Type B pancreatic cell (in vitro differentiated cells): Measurements from ENCODE around the gene GRIN2D. TPM values are rescaled to one million over a fixed set of nuclear protein-coding genes. Genes with fewer than 3 reads are reported as not detected.

Experiments used
- DNase-seq: peaks from one replicate; pipeline ENCODE4 v3.0.0; 2021; ENCODE audit warnings: mixed read lengths; ENCODE audit not compliant: unreplicated experiment; ENCODE audit errors: extremely low spot score
- H3K27ac Mint-ChIP-seq: 2 replicates; pipeline ENCODE4 v1.8.0; 2021; ENCODE audit warnings: mild to moderate bottlenecking, mixed read lengths
- H3K27me3 Mint-ChIP-seq: 2 replicates; pipeline ENCODE4 v1.8.0; 2021; ENCODE audit warnings: mixed read lengths
- H3K36me3 Mint-ChIP-seq: 2 replicates; pipeline ENCODE4 v1.8.0; 2021; ENCODE audit warnings: mixed read lengths
- H3K4me1 Mint-ChIP-seq: one replicate; pipeline ENCODE4 v1.8.0; 2021; ENCODE audit warnings: mixed read lengths; ENCODE audit not compliant: unreplicated experiment
- H3K4me3 Mint-ChIP-seq: 2 replicates; pipeline ENCODE4 v1.8.0; 2021; ENCODE audit warnings: mild to moderate bottlenecking, mixed read lengths
- H3K9me3 Mint-ChIP-seq: 2 replicates; pipeline ENCODE4 v1.8.0; 2021; ENCODE audit warnings: mixed read lengths
- total RNA-seq: library from RNA; stranded (reverse); gene quantifications from 2 replicates; pipeline ENCODE4 v1.2.1, GENCODE V29; 2021; ENCODE audit warnings: low replicate concordance
- TF ChIP-seq, protein P1 (sequence below): fragments of 200-600 bp; sonication (generic); conservative IDR thresholded peaks from 2 replicates; pipeline ENCODE4 v1.5.0; 2021; ENCODE audit warnings: antibody characterized with exemption, mild to moderate bottlenecking

GRIN2D gene
- total RNA-seq, 1 donor from 2014 or later: 0.58 TPM

- Mint-ChIP-seq H3K9me3 (no peaks in the 10 kb centered on the region), H3K36me3 (no peaks in the 10 kb centered on the region), H3K4me3 (no peak overlapping the region), H3K4me1 (peaks cover 14% of the 10 kb centered on the region), H3K27ac (no peak overlapping the region), H3K27me3 (no peaks in the 10 kb centered on the region)
- TF ChIP-seq, protein P1, sequence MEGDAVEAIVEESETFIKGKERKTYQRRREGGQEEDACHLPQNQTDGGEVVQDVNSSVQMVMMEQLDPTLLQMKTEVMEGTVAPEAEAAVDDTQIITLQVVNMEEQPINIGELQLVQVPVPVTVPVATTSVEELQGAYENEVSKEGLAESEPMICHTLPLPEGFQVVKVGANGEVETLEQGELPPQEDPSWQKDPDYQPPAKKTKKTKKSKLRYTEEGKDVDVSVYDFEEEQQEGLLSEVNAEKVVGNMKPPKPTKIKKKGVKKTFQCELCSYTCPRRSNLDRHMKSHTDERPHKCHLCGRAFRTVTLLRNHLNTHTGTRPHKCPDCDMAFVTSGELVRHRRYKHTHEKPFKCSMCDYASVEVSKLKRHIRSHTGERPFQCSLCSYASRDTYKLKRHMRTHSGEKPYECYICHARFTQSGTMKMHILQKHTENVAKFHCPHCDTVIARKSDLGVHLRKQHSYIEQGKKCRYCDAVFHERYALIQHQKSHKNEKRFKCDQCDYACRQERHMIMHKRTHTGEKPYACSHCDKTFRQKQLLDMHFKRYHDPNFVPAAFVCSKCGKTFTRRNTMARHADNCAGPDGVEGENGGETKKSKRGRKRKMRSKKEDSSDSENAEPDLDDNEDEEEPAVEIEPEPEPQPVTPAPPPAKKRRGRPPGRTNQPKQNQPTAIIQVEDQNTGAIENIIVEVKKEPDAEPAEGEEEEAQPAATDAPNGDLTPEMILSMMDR: no peak
- no peak for DNase-seq
These were observed 42.6 kb upstream of the GRIN2D start for GRCh38 chr19:48350856-48351255.

DNA sequence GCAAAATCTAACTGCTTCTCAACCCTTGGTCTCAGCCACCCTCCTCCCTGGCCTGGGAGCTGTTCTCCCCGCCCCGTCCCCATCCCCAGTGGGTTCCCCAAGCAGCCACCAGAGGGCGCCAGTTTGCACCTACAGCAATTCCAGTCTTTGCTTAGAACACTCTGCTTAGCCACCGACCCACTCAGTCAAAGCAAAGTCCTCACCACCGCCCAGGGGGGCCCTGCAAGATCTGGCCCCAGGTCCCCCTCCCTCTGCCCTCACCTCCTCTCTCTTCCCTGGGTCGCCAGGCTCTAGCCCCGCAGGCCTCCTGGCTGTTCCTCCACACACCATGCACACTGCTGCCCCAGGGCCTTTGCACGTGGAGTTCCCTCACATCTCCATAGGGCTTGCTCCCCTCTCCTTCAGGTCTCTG, 42.1 kb upstream of the GRIN2D start:
- Mint-ChIP-seq H3K27me3 (no peaks in the 10 kb centered on the region), H3K4me3 (no peak overlapping the region)
- no peak for DNase-seq

DNA sequence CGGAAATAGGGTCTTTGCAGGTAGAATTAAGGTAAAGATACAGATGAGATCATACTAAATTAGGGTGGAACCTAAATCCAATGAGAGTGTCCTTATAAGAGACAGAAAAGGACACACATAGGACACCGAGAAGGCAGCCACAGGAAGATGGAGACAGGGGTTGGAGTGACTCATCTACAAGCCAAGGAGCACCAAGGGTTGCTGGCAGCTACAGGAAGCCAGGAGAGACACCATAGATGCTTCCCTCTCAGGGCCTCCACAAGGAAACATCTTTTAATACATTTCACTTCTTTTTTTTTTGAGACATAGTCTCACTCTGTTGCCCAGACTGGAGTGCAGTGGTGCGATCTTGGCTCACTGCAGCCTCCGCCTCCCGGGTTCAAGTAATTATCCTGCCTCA, 39.8 kb upstream of the GRIN2D start:
- TF ChIP-seq, protein P1: no peak
- no peaks in the 10 kb centered on the region for H3K36me3 Mint-ChIP-seq
- H3K27ac Mint-ChIP-seq: no peak overlapping the region
- H3K4me3 Mint-ChIP-seq: no peak overlapping the region
- no peaks in the 10 kb centered on the region for H3K27me3 Mint-ChIP-seq
- peaks cover 9% of the 10 kb centered on the region for H3K4me1 Mint-ChIP-seq
- no peaks in the 10 kb centered on the region for H3K9me3 Mint-ChIP-seq
- no peak for DNase-seq

More for the DNA sequence above, 42.1 kb upstream of the GRIN2D start:
- Mint-ChIP-seq H3K27ac (no peak overlapping the region), H3K36me3 (no peaks in the 10 kb centered on the region), H3K4me1 (peaks cover 14% of the 10 kb centered on the region), H3K9me3 (no peaks in the 10 kb centered on the region)
- TF ChIP-seq, protein P1: peak; percentile 85

- DNase-seq: no peak
- TF ChIP-seq, protein P1: no peak
- H3K27me3 Mint-ChIP-seq: no peaks in the 10 kb centered on the region
- no peaks in the 10 kb centered on the region for H3K9me3 Mint-ChIP-seq
- peaks cover 9% of the 10 kb centered on the region for H3K4me1 Mint-ChIP-seq
- peak overlapping the region; percentile 21 for H3K27ac Mint-ChIP-seq
- no peak overlapping the region for H3K4me3 Mint-ChIP-seq
- H3K36me3 Mint-ChIP-seq: no peaks in the 10 kb centered on the region
These were observed 39.0 kb upstream of the GRIN2D start for GRCh38 chr19:48354332-48354992.

DNA sequence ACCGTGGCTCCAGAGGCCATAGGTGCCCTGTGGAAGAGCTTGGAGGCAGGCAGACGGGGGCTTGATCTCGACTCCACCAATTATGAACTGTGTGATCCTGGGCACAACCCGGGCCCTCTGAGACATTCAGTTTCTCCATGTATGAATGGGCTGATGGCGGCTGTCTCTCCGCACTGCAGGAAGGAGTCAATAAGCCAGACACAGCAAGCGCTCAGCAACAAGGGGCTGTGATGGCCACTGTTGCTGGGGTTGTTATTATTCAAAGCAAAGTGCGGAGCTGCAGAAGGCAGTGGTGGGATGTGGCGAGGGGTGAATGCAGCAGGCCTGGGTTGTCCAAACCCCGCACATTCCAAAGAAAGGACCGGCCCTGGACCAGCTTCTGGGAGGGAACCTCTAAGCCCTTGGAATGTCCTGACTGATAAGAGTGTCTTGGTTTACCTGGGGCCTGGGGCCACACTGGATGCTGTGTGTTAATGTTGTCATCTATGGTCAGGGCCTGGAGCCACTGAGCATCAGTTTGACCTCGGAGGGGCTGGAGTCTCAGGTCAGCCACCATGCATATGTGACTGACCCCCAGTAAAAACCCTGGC, 38.0 kb upstream of the GRIN2D start:
- Mint-ChIP-seq H3K9me3 (no peaks in the 10 kb centered on the region), H3K4me1 (peaks cover 9% of the 10 kb centered on the region), H3K27me3 (no peaks in the 10 kb centered on the region), H3K4me3 (no peak overlapping the region), H3K27ac (peak overlapping the region; percentile 46), H3K36me3 (no peaks in the 10 kb centered on the region)
- DNase-seq: no peak
- TF ChIP-seq, protein P1: no peak
